ENCODE measurements around the gene TMEM237.

DNA sequence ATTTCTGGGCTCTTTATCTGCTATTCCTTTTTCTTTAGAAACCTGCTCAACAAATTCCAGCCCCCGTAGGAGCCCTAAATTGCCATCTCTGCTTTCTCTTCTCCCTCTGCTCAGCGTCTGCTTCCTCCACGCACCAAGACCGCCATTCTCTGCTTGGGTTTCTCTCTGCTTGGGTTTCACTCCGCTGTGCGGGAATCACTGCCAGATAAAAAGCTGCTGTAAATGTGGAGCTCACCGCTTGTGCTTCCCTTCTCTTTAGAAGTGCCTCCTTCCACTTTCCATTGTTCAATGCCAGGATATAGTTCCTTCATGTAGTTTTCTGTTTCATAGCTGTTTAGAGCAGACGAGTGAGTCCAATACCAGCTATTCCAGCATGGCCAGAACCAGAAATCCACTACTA, 45.9 kb downstream of the TMEM237 start:
- TF ChIP-seq POLR2A (IDR thresholded peaks at IDR 0.05): no peak
- TF ChIP-seq, protein P1, sequence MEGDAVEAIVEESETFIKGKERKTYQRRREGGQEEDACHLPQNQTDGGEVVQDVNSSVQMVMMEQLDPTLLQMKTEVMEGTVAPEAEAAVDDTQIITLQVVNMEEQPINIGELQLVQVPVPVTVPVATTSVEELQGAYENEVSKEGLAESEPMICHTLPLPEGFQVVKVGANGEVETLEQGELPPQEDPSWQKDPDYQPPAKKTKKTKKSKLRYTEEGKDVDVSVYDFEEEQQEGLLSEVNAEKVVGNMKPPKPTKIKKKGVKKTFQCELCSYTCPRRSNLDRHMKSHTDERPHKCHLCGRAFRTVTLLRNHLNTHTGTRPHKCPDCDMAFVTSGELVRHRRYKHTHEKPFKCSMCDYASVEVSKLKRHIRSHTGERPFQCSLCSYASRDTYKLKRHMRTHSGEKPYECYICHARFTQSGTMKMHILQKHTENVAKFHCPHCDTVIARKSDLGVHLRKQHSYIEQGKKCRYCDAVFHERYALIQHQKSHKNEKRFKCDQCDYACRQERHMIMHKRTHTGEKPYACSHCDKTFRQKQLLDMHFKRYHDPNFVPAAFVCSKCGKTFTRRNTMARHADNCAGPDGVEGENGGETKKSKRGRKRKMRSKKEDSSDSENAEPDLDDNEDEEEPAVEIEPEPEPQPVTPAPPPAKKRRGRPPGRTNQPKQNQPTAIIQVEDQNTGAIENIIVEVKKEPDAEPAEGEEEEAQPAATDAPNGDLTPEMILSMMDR (IDR thresholded peaks at IDR 0.05): no peak
- TF ChIP-seq EP300 (IDR thresholded peaks at IDR 0.05): no peak
